Left lung (tissue), 10 donors: ENCODE measurements around the gene RIOK3. TPM values are rescaled to one million over a fixed set of nuclear protein-coding genes. Genes with fewer than 3 reads are reported as not detected.
"Not testable (repeated sequence)": the region's sequence is repeated elsewhere in the genome, so short reads cannot be mapped to it uniquely, and the experiment has no call there.

Experiments
- ATAC-seq: fragments of 200-7000 bp; cut with Tn5 transposase; one replicate; pipeline ENCODE4 v1.9.1; 2020; ENCODE audit warnings: moderate library complexity
- DNase-seq, 4 donors: peaks; one replicate each; pipeline ENCODE4 v3.0.0-alpha.2; 2013 to 2020
- H3K27ac ChIP-seq, 2 donors: fragments of 200-600 bp; sonication (generic) in 1 of 2; one replicate each; pipeline versions ENCODE4 v1.5.0 to v1.8.0; 2020 to 2021
- H3K27me3 ChIP-seq, 2 donors: fragments of 200-600 bp; sonication (generic) in 1 of 2; one replicate each; pipeline versions ENCODE4 v1.5.0 to v1.8.0; 2020 to 2021
- H3K36me3 ChIP-seq, 2 donors: fragments of 200-600 bp; sonication (generic) in 1 of 2; one replicate each; pipeline versions ENCODE4 v1.5.0 to v1.8.0; 2020 to 2021
- H3K4me1 ChIP-seq, 2 donors: fragments of 200-600 bp; one replicate each; pipeline ENCODE4 v1.8.0; 2021
- H3K4me3 ChIP-seq, 2 donors: fragments of 200-600 bp; sonication (generic) in 1 of 2; one replicate each; pipeline versions ENCODE4 v1.5.0 to v1.8.0; 2020 to 2021; ENCODE audit warnings: mild to moderate bottlenecking in 1 of 2
- H3K9me3 ChIP-seq, 2 donors: fragments of 200-600 bp; sonication (generic) in 1 of 2; one replicate each; pipeline versions ENCODE4 v1.5.0 to v1.8.0; 2020 to 2021
- intact Hi-C, 2 donors: fragments of 100-400 bp; cut with DNase I; formaldehyde crosslinking; loops; one replicate each; pipeline versions ENCODE4 v1.11.2 to v1.14.2; 2022
- polyA plus RNA-seq, 6 donors: library from polyadenylated mRNA; unstranded; fragments of 120-200 nt; gene quantifications; one replicate each; pipeline ENCODE4 v1.2.1, GENCODE V29; 2013; ENCODE audit not compliant: insufficient read length in 6 of 6
- total RNA-seq, 2 donors: library from RNA; stranded (reverse); fragmentation: NEBNext Ultra II Directional; extraction: Animal tissue kit (Norgen Biotek cat#: 25700); gene quantifications; one replicate each; pipeline ENCODE4 v1.2.1, GENCODE V29; 2021
- TF ChIP-seq, protein P1 (sequence below), 2 donors: fragments of 200-600 bp; sonication (generic) in 1 of 2; IDR thresholded peaks; one replicate each; pipeline versions ENCODE4 v1.5.0 to v1.8.0; 2021; ENCODE audit warnings: antibody characterized with exemption in 2 of 2
- donor health status: DM: no; HTN: yes; CAD: no.
- donor health status: DM: no; HTN: no; CAD: no.

Gene RIOK3
- total and polyA plus RNA-seq, 8 donors, result 55.3 to 79.7 (median 66.9) TPM

DNA sequence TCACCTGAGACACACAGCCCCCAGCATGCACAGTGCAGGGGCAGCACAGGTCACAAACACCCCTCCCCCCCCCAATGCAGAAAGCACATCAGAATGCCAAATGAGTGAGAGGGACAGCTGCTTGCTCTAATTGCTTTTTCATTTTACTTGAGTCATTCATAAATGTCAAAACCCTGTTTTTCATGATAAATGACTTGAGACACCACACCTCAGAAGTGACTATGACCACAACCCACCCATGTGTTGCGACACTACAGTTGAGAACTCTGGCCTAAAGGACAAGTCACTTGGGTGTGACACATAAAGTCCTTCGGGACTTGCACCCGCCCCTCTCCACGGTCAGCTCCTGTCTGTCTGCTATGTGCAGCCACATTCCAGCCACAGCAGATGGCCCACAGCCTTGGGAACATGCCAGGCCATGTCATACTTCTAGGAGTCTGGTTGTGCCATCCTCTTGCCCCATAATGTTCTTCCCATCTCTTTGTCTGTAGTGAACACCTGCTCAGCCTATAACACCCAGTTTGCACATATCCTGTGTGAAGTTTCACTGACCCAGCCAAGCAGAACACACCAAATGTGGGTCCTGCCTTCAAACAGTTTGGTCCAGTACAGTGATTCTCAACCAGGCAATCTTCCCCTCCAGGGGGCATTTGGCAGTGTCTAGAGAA is 30.2 kb upstream of the RIOK3 start:
- H3K27me3 ChIP-seq, result no peaks in the 10 kb centered on the region
- H3K36me3 ChIP-seq, result no peaks in the 10 kb centered on the region
- TF ChIP-seq, protein P1, sequence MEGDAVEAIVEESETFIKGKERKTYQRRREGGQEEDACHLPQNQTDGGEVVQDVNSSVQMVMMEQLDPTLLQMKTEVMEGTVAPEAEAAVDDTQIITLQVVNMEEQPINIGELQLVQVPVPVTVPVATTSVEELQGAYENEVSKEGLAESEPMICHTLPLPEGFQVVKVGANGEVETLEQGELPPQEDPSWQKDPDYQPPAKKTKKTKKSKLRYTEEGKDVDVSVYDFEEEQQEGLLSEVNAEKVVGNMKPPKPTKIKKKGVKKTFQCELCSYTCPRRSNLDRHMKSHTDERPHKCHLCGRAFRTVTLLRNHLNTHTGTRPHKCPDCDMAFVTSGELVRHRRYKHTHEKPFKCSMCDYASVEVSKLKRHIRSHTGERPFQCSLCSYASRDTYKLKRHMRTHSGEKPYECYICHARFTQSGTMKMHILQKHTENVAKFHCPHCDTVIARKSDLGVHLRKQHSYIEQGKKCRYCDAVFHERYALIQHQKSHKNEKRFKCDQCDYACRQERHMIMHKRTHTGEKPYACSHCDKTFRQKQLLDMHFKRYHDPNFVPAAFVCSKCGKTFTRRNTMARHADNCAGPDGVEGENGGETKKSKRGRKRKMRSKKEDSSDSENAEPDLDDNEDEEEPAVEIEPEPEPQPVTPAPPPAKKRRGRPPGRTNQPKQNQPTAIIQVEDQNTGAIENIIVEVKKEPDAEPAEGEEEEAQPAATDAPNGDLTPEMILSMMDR (IDR thresholded peaks at IDR 0.05), result no peak
- H3K4me1 ChIP-seq, result peaks cover 8 to 24% of the 10 kb centered on the region in 2 donors
- ATAC-seq (peak; percentile 92), DNase-seq (peak in 2 of 4 donors; percentile 83 to 86)
- peak overlapping the region in 1 of 2 donors; percentile 62 for H3K27ac ChIP-seq
- intact Hi-C loops, result no loop called here
- H3K9me3 ChIP-seq, result no peaks in the 10 kb centered on the region
- no peak overlapping the region for H3K4me3 ChIP-seq

DNA sequence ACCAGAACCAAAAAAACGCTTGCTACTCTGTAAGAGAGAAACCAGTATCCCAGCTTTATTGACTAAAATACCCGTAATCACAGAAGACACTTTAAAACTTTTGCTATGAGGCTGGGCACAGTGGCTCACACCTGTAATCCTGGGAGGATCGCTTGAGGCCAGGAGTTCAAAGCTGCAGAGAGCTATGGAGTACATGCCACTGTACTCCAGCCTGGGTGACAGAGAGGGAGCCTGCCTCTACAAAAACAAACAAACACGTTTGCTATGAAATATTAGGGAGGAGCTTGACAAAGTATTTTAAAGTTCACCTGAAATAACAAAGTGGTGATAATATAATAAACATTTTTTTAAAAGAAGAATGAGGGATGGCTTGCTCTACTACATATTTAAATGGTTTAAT is 28.5 kb upstream of the RIOK3 start:
- H3K27ac ChIP-seq, result no peak overlapping the region
- peak; percentile 34 for ATAC-seq
- H3K9me3 ChIP-seq, result no peaks in the 10 kb centered on the region
- no peak overlapping the region for H3K4me3 ChIP-seq
- intact Hi-C loops, result no loop called here
- peaks cover 8 to 24% of the 10 kb centered on the region in 2 donors for H3K4me1 ChIP-seq
- no peaks in the 10 kb centered on the region for H3K36me3 ChIP-seq
- TF ChIP-seq, protein P1 (IDR thresholded peaks at IDR 0.05), result no peak
- DNase-seq, result no peak
- no peaks in the 10 kb centered on the region for H3K27me3 ChIP-seq

DNA sequence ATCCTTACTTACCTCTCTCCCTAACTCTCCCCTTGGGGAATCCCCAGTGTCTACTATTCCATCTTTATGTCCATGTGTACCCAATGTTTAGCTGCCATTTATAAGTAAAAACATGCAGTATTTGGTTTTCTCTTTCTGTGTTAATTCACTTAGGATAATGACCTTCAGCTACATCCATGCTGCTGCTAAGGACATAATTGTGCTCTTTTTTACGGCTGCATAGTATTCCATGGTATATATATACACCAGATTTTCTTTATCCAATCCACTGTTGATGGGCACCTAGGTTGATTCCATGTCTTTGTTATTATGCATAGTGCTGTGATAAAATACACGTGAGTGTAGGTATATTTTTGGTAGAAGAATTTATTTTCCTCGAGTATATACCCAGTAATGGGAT is 24.3 kb upstream of the RIOK3 start:
- H3K36me3 ChIP-seq, result no peaks in the 10 kb centered on the region
- H3K4me1 ChIP-seq, result peaks cover 0 to 3% of the 10 kb centered on the region in 2 donors
- H3K27ac ChIP-seq, result no peak overlapping the region
- no peak overlapping the region for H3K4me3 ChIP-seq
- ATAC-seq (no peak), DNase-seq (no peak)
- no peaks in the 10 kb centered on the region for H3K9me3 ChIP-seq
- H3K27me3 ChIP-seq, result no peaks in the 10 kb centered on the region
- intact Hi-C loops, result no loop called here
- TF ChIP-seq, protein P1 (IDR thresholded peaks at IDR 0.05), result no peak

DNA sequence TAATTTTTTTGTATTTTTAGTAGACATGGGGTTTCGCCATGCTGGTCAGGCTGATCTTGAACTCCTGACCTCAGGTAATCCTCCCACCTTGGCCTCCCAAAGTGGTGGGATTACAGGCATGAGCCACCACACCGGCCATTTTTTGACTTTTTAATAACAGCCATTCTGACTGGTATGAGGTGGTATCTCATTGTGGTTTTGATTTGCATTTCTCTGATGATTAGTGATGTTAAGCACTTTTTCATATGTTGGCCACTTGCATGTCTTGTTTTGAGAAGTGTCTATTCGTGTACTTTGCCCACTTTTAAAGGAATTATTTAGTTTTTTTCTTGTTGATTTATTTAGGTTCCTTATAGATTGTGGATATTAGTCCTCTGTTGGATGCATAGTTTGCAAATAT is 23.5 kb upstream of the RIOK3 start:
- H3K9me3 ChIP-seq, H3K27me3 ChIP-seq, H3K4me3 ChIP-seq, intact Hi-C loops, H3K27ac ChIP-seq, H3K4me1 ChIP-seq, ATAC-seq, H3K36me3 ChIP-seq, DNase-seq: not testable (repeated sequence)

DNA sequence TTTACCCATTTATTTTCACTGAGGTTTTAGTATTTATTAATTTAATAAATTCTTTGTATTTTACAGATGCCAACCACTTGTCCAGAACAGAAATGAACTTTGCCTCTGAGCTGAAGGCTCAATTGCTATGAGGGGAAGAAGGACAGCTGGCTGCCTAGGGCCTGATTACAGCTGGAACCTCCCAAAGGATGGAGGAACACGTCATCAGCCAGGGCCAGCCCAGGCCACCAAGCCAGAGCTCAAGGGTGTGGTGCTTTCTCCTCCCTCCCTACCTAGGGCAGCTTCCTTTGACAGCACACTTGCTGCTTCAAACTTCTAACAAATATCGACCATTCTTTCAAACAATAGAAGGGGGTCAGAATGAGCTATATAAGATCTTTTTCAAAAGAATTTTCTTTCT is 19.7 kb upstream of the RIOK3 start:
- TF ChIP-seq, protein P1 (IDR thresholded peaks at IDR 0.05), result no peak
- H3K4me3 ChIP-seq, result no peak overlapping the region
- H3K36me3 ChIP-seq, result no peaks in the 10 kb centered on the region
- no peak overlapping the region for H3K27ac ChIP-seq
- no peaks in the 10 kb centered on the region for H3K9me3 ChIP-seq
- no peaks in the 10 kb centered on the region for H3K27me3 ChIP-seq
- ATAC-seq, result no peak
- no peak for DNase-seq
- peaks cover 0 to 19% of the 10 kb centered on the region in 2 donors for H3K4me1 ChIP-seq
- intact Hi-C loops, result no loop called here
